Testis (tissue), 3 donors: ENCODE data around the gene ZIC1. TPM values are rescaled to one million over a fixed set of nuclear protein-coding genes. Genes with fewer than 3 reads are reported as not detected.

Experiments
- DNase-seq: peaks from one replicate; pipeline ENCODE4 v3.0.0-alpha.2; 2019
- H3K27ac ChIP-seq, 2 donors: fragments of 200-600 bp; sonication (generic); one replicate each; pipeline ENCODE4 v1.5.1; 2019
- H3K27me3 ChIP-seq: fragments of 200-600 bp; sonication (generic); one replicate; pipeline ENCODE4 v1.5.1; 2019
- H3K36me3 ChIP-seq: fragments of 200-600 bp; sonication (generic); one replicate; pipeline ENCODE4 v1.5.1; 2017; ENCODE audit warnings: low read depth; ENCODE audit errors: missing control alignments
- H3K4me1 ChIP-seq: fragments of 200-600 bp; sonication (generic); one replicate; pipeline ENCODE4 v1.5.1; 2019
- H3K4me3 ChIP-seq, 2 donors: fragments of 200-600 bp; sonication (generic); one replicate each; pipeline ENCODE4 v1.5.1; 2017 to 2019
- H3K9me3 ChIP-seq: fragments of 200-600 bp; sonication (generic); one replicate; pipeline ENCODE4 v1.5.1; 2017
- POLR2A ChIP-seq: fragments of 450-650 bp; IDR thresholded peaks from one replicate; pipeline ENCODE4 v1.6.1; 2017; ENCODE audit warnings: antibody characterized with exemption, mild to moderate bottlenecking, moderate library complexity
- WGBS, 2 donors: methylation state at CpG; one replicate each; pipeline ENCODE4 v1.1.5; 2018; 5-methylcytosine and 5-hydroxymethylcytosine counted together
- intact Hi-C: fragments of 100-400 bp; cut with DNase I; formaldehyde crosslinking; loops from one replicate; pipeline ENCODE4 v1.15.1; 2023; ENCODE audit warnings: low total_unique reads
- polyA plus RNA-seq: library from polyadenylated mRNA; stranded (reverse); fragments of 350-450 nt; fragmentation: Illumina TruSeq; extraction: RNeasy Lipid Tissue Mini Kit (QIAGEN cat#74804); gene quantifications from one replicate; pipeline ENCODE4 v1.2.3, GENCODE V29; 2014; ENCODE audit warnings: low read depth, low replicate concordance; ENCODE audit not compliant: insufficient read depth
- total RNA-seq, 2 donors: library from RNA; depleted of rRNA; stranded (reverse); fragments of >200 nt; gene quantifications; one replicate each; pipeline ENCODE4 v1.2.3, GENCODE V29; 2016
- TF ChIP-seq, protein P1 (sequence below), 3 experiments: fragments of 450-650 bp in 2 of 3; fragments of 200-600 bp in 1 of 3; sonication (generic) in 1 of 3; IDR thresholded peaks; one replicate each; pipeline ENCODE4 v1.5.1; 2016 to 2019; ENCODE audit warnings: antibody characterized with exemption in 3 of 3, mild to moderate bottlenecking in 2 of 3, moderate library complexity in 1 of 3

The ZIC1 gene
- total and polyA plus RNA-seq, 3 donors from 2014 or later: 1.4 to 3.5 (median 3.3) TPM

DNA sequence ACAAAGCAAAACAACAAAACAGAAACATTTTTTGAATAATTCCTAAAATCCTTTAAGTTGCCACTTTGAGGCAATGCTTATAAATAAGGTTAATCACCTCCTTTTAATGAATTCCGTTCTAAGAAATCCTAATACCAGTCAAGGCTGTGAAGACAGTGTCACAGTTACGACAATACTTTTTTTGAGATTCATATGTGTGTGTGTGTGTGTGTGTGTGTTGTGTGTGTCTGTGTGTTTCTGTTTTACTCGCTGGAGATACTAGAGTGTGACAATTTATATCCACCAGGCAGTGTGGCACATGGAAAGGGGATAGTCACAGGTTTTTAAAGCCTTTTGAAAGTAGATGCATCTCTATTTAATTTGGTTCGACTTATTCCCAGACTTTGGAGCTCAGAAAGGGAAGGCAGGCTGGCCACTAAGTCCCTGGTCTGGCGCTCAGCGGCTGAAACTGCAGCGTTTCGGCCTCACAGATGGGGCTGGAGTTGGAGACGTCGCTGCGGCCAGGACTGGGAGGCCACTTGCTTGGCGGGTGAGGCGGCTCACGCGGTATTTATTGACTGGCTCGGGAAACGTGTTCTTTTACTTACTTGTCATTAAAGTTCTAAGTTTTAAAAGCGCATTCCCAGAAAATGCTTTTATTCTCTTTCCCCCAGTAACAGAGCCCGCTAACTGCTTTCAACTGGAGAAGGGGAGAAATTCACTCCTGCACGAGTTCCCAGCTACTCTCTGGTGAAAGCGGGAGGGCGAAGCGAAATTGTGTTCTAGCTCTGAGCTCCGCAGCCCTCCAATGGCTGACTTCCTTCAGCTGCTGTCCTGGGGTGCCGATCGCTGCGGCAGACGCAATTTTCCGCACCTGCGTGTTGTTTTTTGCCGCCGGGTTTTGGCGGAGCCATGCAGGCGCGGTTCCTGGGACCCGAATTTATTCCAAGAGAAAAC lies 13.7 kb downstream of the ZIC1 start:
- WGBS, 2 donors: 9 to 10% methylated on average over 24 to 36 of the region's 36 CpGs
- DNase-seq: no peak
- Histone ChIP-seq H3K27me3 (peaks cover 10% of the 10 kb centered on the region), H3K36me3 (no peaks in the 10 kb centered on the region), H3K4me3 (no peak overlapping the region), H3K9me3 (no peaks in the 10 kb centered on the region), H3K4me1 (peaks cover 6% of the 10 kb centered on the region), H3K27ac (no peak overlapping the region)
- intact Hi-C loops: no loop called here
- TF ChIP-seq, protein P1, sequence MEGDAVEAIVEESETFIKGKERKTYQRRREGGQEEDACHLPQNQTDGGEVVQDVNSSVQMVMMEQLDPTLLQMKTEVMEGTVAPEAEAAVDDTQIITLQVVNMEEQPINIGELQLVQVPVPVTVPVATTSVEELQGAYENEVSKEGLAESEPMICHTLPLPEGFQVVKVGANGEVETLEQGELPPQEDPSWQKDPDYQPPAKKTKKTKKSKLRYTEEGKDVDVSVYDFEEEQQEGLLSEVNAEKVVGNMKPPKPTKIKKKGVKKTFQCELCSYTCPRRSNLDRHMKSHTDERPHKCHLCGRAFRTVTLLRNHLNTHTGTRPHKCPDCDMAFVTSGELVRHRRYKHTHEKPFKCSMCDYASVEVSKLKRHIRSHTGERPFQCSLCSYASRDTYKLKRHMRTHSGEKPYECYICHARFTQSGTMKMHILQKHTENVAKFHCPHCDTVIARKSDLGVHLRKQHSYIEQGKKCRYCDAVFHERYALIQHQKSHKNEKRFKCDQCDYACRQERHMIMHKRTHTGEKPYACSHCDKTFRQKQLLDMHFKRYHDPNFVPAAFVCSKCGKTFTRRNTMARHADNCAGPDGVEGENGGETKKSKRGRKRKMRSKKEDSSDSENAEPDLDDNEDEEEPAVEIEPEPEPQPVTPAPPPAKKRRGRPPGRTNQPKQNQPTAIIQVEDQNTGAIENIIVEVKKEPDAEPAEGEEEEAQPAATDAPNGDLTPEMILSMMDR (IDR thresholded peaks at IDR 0.05): no peak
- TF ChIP-seq POLR2A: no peak

DNA sequence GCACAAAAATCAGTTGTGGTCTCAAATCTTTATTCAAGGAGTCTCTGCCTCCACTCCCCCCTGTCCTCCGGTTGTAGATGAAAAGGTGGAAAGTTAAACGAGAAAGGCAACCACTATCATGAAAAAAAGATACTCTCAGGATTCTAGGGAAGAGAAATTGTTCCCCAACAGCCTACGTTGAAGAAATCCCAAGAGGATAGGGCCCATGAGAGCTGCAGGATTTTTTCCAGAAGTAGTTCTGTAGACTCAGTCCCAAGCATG lies 14.3 kb downstream of the ZIC1 start:
- no peak for TF ChIP-seq POLR2A
- TF ChIP-seq, protein P1 (IDR thresholded peaks at IDR 0.05): no peak
- H3K9me3 ChIP-seq: no peaks in the 10 kb centered on the region
- 8 to 11% methylated on average over 3 of the region's 3 CpGs for WGBS, 2 donors
- no peak for DNase-seq
- no peak overlapping the region for H3K27ac ChIP-seq
- H3K4me1 ChIP-seq: peaks cover 6% of the 10 kb centered on the region
- intact Hi-C loops: no loop called here
- H3K36me3 ChIP-seq: no peaks in the 10 kb centered on the region
- no peak overlapping the region for H3K4me3 ChIP-seq
- peaks cover 10% of the 10 kb centered on the region for H3K27me3 ChIP-seq

GRCh38 chr3:147423798-147424580 lies 14.8 kb downstream of the ZIC1 start:
- DNase-seq: peak; percentile 21
- Histone ChIP-seq H3K9me3 (no peaks in the 10 kb centered on the region), H3K27me3 (peaks cover 10% of the 10 kb centered on the region), H3K4me3 (peak overlapping the region in 1 of 2 donors; percentile 43), H3K4me1 (peaks cover 3% of the 10 kb centered on the region), H3K36me3 (no peaks in the 10 kb centered on the region), H3K27ac (no peak overlapping the region)
- TF ChIP-seq, protein P1 (IDR thresholded peaks at IDR 0.05): no peak
- no peak for TF ChIP-seq POLR2A
- intact Hi-C loops: no loop called here
- WGBS, 2 donors: 7 to 8% methylated on average over 32 to 33 of the region's 33 CpGs

GRCh38 chr3:147424581-147425387 lies 15.6 kb downstream of the ZIC1 start:
- peaks cover 6% of the 10 kb centered on the region for H3K27me3 ChIP-seq
- H3K27ac ChIP-seq: no peak overlapping the region
- WGBS, 2 donors: 13 to 17% methylated on average over 14 of the region's 14 CpGs
- H3K4me1 ChIP-seq: no peaks in the 10 kb centered on the region
- H3K9me3 ChIP-seq: no peaks in the 10 kb centered on the region
- peak overlapping the region in 1 of 2 donors; percentile 43 for H3K4me3 ChIP-seq
- TF ChIP-seq POLR2A: no peak
- TF ChIP-seq, protein P1 (IDR thresholded peaks at IDR 0.05): no peak
- no peak for DNase-seq
- intact Hi-C loops: no loop called here
- H3K36me3 ChIP-seq: no peaks in the 10 kb centered on the region
